Measurements from ENCODE around the gene AIG1. TPM values are rescaled to one million over a fixed set of nuclear protein-coding genes. Genes with fewer than 3 reads are reported as not detected.

Gene AIG1
- total RNA-seq, 2 donors from 2014 or later: 41.3 to 67.0 TPM

- intact Hi-C loops (cut with DNase I): no loop called here
Observed at GRCh38 chr6:143126574-143126941, 65.9 kb downstream of the AIG1 start.

GRCh38 chr6:143127941-143128680 is 67.4 kb downstream of the AIG1 start:
- Histone ChIP-seq H3K9me3 (no peaks in the 10 kb centered on the region), H3K27me3 (replicated peaks; ENCODE audit: insufficient read depth) (no peaks in the 10 kb centered on the region), H3K27ac (no peak overlapping the region), H3K4me1 (replicated peaks) (no peaks in the 10 kb centered on the region), H3K36me3 (no peaks in the 10 kb centered on the region), H3K4me3 (no peak overlapping the region)
- intact Hi-C loops (cut with DNase I): no loop called here
- TF ChIP-seq, protein P1, sequence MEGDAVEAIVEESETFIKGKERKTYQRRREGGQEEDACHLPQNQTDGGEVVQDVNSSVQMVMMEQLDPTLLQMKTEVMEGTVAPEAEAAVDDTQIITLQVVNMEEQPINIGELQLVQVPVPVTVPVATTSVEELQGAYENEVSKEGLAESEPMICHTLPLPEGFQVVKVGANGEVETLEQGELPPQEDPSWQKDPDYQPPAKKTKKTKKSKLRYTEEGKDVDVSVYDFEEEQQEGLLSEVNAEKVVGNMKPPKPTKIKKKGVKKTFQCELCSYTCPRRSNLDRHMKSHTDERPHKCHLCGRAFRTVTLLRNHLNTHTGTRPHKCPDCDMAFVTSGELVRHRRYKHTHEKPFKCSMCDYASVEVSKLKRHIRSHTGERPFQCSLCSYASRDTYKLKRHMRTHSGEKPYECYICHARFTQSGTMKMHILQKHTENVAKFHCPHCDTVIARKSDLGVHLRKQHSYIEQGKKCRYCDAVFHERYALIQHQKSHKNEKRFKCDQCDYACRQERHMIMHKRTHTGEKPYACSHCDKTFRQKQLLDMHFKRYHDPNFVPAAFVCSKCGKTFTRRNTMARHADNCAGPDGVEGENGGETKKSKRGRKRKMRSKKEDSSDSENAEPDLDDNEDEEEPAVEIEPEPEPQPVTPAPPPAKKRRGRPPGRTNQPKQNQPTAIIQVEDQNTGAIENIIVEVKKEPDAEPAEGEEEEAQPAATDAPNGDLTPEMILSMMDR (IDR thresholded peaks at IDR 0.05): no peak
- TF ChIP-seq POLR2A (IDR thresholded peaks at IDR 0.05) (no peak), POLR2AphosphoS5 (IDR thresholded peaks at IDR 0.05) (no peak)
- 94% methylated on average over 3 of the region's 3 CpGs for WGBS
- no peak for DNase-seq (ENCODE audit: low spot score)

More at GRCh38 chr6:143126574-143126941, 65.9 kb downstream of the AIG1 start:
- H3K4me1 ChIP-seq (replicated peaks): no peaks in the 10 kb centered on the region
- H3K27ac ChIP-seq: no peak overlapping the region
- 94% methylated on average over 1 of the region's 1 CpG for WGBS
- H3K4me3 ChIP-seq: no peak overlapping the region
- TF ChIP-seq, protein P1 (IDR thresholded peaks at IDR 0.05): no peak
- TF ChIP-seq POLR2A (IDR thresholded peaks at IDR 0.05) (no peak), POLR2AphosphoS5 (IDR thresholded peaks at IDR 0.05) (no peak)
- H3K27me3 ChIP-seq (replicated peaks; ENCODE audit: insufficient read depth): no peaks in the 10 kb centered on the region
- H3K36me3 ChIP-seq: no peaks in the 10 kb centered on the region
- H3K9me3 ChIP-seq: no peaks in the 10 kb centered on the region
- no peak for DNase-seq (ENCODE audit: low spot score)

GRCh38 chr6:143128681-143129015 is 68.0 kb downstream of the AIG1 start:
- no peak overlapping the region for H3K4me3 ChIP-seq
- H3K36me3 ChIP-seq: no peaks in the 10 kb centered on the region
- no peaks in the 10 kb centered on the region for H3K4me1 ChIP-seq (replicated peaks)
- H3K27ac ChIP-seq: no peak overlapping the region
- no peak for DNase-seq (ENCODE audit: low spot score)
- intact Hi-C loops (cut with DNase I): no loop called here
- no peaks in the 10 kb centered on the region for H3K9me3 ChIP-seq
- no peaks in the 10 kb centered on the region for H3K27me3 ChIP-seq (replicated peaks; ENCODE audit: insufficient read depth)
- TF ChIP-seq POLR2AphosphoS5 (IDR thresholded peaks at IDR 0.05) (no peak), POLR2A (IDR thresholded peaks at IDR 0.05) (no peak)
- TF ChIP-seq, protein P1 (IDR thresholded peaks at IDR 0.05): no peak

DNA sequence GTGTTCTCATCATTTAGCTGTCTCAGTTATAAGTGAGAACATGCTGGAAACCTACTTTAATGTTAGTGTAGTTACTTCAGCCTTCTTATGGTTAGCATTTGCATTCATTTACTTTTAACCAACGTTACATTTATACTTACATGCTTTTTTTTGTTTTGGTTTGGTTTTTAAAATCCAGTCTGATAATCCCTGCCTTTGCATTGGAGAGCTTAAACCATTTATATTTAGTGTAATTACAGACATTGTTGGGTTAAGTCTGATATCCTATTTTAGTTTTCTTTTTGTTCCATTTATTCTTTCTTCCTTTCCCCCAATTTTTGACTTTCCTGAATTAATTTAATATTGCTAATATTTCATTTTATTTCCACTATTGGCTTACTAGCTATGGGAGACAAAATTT is 70.2 kb downstream of the AIG1 start:
- H3K36me3 ChIP-seq: no peaks in the 10 kb centered on the region
- 96% methylated on average over 1 of the region's 1 CpG for WGBS
- H3K4me1 ChIP-seq (replicated peaks): no peaks in the 10 kb centered on the region
- H3K4me3 ChIP-seq: no peak overlapping the region
- intact Hi-C loops (cut with DNase I): no loop called here
- no peaks in the 10 kb centered on the region for H3K9me3 ChIP-seq
- TF ChIP-seq, protein P1 (IDR thresholded peaks at IDR 0.05): no peak
- no peak for TF ChIP-seq POLR2AphosphoS5 (IDR thresholded peaks at IDR 0.05)
- no peak for TF ChIP-seq POLR2A (IDR thresholded peaks at IDR 0.05)
- no peaks in the 10 kb centered on the region for H3K27me3 ChIP-seq (replicated peaks; ENCODE audit: insufficient read depth)
- DNase-seq (ENCODE audit: low spot score): no peak
- H3K27ac ChIP-seq: no peak overlapping the region

- WGBS: 58% methylated on average over 2 of the region's 2 CpGs
- H3K9me3 ChIP-seq: no peaks in the 10 kb centered on the region
- H3K4me1 ChIP-seq (replicated peaks): no peaks in the 10 kb centered on the region
- intact Hi-C loops (cut with DNase I): no loop called here
- no peak overlapping the region for H3K4me3 ChIP-seq
- DNase-seq (ENCODE audit: low spot score): no peak
- TF ChIP-seq, protein P1 (IDR thresholded peaks at IDR 0.05): no peak
- H3K27me3 ChIP-seq (replicated peaks; ENCODE audit: insufficient read depth): no peaks in the 10 kb centered on the region
- no peak overlapping the region for H3K27ac ChIP-seq
- no peaks in the 10 kb centered on the region for H3K36me3 ChIP-seq
Observed at GRCh38 chr6:143135325-143135724, 74.6 kb downstream of the AIG1 start.
